ENCODE results near the gene DDX27.

The DDX27 gene

GRCh38 chr20:49248879-49249665, 29.9 kb downstream of the DDX27 start:
- DNase-seq = no peak

GRCh38 chr20:49252556-49253350, 33.5 kb downstream of the DDX27 start:
- DNase-seq = no peak

- no peak for DNase-seq
These were observed 37.0 kb downstream of the DDX27 start for GRCh38 chr20:49256261-49256660.

- no peak for DNase-seq
These were observed 40.1 kb downstream of the DDX27 start for GRCh38 chr20:49259284-49259683.

- no peak for DNase-seq
These were observed 40.6 kb downstream of the DDX27 start for GRCh38 chr20:49259799-49260198.

GRCh38 chr20:49260218-49260617, 41.0 kb downstream of the DDX27 start:
- DNase-seq = no peak

- DNase-seq = no peak
These were observed 42.0 kb downstream of the DDX27 start for GRCh38 chr20:49261173-49261572.

- DNase-seq = no peak
These were observed 43.2 kb downstream of the DDX27 start for GRCh38 chr20:49262444-49262843.

- DNase-seq = peak; percentile 23
These were observed 48.1 kb downstream of the DDX27 start for GRCh38 chr20:49267327-49267726.

- no peak for DNase-seq
These were observed 49.6 kb downstream of the DDX27 start for GRCh38 chr20:49268600-49269365.

GRCh38 chr20:49270177-49270576, 51.0 kb downstream of the DDX27 start:
- DNase-seq = no peak

GRCh38 chr20:49270736-49271135, 51.5 kb downstream of the DDX27 start:
- no peak for DNase-seq

GRCh38 chr20:49272654-49273053, 53.4 kb downstream of the DDX27 start:
- peak; percentile 71 for DNase-seq

GRCh38 chr20:49273696-49274277, 54.6 kb downstream of the DDX27 start:
- no peak for DNase-seq

GRCh38 chr20:49275216-49275615, 56.0 kb downstream of the DDX27 start:
- DNase-seq = no peak

- DNase-seq = no peak
These were observed 56.4 kb downstream of the DDX27 start for GRCh38 chr20:49275636-49276035.

- DNase-seq = peak; percentile 93
These were observed 57.1 kb downstream of the DDX27 start for GRCh38 chr20:49276161-49276960.

- DNase-seq = peak; percentile 81
These were observed 58.0 kb downstream of the DDX27 start for GRCh38 chr20:49276961-49277785.

GRCh38 chr20:49277786-49278035, 58.5 kb downstream of the DDX27 start:
- no peak for DNase-seq

- peak; percentile 100 for DNase-seq
These were observed 59.0 kb downstream of the DDX27 start, which contains the start of gene ZNFX1 for GRCh38 chr20:49278036-49278817. Gene ZNFX1 (minus strand): TSS chr20:49278057. CDS start chr20:49275839, 2,218 bp downstream.

Measured in suppressor macrophage treated with lipopolysaccharide for 4 hours (primary cell).